NCI-H1436 treated with DMSO at 0.1 percent for 48 hours (cell line): ENCODE measurements around the gene RAB35.

ENCODE experiments used
- DNase-seq: peaks from one replicate; lab custom pipeline; 2025; lab: John Stamatoyannopoulos, UW

RAB35 gene

DNA sequence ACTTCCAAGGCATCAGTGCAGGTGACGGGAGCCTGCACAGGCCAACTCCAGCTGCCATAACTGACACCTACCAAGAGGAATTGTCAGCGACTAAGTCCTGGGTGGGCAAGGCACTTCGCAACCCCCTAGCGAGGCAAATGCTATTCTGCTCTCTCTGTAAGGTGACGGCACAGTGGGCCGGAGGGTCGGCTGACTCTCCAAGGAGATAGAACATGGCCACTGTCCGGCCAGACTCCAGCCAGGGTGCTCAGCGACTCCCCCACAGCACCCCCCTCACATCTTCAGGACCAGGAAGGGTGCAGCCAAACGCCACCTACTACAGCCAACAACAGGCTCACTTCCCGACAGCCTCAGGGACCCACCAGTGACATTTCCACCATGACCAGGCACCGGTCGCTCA, 13.2 kb downstream of the RAB35 start:
- no peak for DNase-seq

DNA sequence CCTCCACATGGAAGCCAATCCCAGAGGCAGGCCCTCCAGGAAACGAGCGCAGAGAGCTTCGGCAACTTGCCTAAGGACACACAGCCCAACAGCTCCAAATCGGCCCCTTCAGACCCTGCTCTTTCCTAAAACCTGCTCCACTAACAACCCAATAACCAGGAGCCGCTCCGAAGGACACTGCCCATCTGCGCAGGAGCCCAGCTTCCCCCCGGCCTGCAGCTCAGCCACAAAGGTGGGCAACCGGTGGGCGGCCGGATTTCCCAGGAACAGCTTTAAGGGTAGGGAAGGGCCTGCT, 13.6 kb downstream of the RAB35 start:
- no peak for DNase-seq

DNA sequence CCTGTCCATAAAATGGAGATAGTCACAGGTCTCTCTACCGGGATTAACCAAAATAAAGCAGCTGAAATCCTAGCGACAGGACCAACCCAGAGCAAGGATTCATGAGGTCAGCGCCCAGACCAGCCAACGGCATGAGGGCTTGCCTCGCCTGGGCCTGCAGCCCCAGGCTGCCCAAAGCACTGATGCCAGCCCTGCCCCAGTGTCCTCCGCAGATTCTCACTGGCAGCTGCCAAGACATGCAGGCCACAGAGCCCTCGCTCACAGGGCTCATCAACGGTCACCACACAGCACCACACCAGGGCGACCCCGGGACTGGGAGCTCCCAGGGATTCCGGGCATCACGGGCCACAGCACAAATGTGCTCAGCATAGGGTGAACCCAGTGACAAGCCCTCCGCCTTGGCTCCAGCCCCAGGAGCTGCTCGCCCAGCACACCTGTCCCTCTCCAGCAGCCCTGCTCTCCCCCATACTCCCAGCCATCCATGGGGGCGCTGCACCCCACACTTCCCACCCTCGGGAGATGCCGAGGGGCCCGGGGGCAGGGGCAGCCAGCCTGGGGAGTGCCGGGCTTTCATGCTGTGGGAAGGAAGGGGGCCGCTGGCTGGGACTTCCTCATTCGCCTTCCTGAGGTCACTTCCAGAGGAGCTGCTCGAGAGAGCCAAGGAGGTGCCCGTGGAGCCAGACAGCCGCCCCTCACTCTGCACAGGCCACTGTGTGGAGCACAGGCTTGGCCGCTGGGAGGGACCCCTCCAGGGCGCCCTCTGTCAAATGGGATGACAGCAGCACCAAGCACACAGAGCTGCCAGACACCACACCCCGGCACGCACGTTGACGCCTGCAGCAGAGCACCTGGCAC, 14.1 kb downstream of the RAB35 start:
- DNase-seq, result no peak

DNA sequence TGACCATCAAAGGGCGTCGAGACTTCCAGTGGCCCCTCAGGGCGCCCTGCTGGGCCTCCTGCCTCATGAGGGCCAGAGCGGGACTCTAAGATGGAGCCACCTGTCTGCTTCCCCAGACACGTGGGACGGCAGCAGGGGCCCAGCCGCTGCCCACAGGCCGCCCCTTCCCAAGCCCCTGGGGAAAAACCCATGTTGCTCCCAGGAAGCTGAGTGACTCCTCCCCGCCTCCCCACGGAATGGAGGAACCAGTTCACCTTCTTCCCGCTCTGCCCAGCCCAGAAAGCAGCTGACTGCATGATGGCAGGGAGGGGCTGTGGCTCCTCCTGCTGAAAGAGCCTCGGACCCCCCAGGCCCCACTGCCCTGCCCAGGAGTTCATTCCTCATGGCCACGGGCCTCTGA, 14.9 kb downstream of the RAB35 start:
- DNase-seq, result no peak

DNA sequence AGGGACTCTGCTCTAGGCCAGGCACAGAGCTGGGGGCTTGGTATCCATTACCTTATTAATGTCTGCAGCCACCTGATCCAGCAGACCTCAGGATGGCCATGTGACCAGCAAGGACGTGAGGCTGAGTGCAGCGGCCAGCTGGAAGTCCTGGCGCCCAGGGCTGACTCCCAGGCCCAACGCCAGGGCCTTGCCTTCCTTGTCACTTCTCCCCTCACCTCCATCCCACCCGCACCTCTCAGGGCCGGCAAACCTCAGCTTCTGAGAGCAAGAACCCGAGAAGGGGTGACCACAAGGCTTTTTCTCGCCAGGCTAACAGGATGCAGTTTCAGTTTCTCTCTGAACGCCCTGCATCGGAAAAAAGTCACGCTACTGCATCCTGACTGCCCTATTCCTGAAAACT, 15.4 kb downstream of the RAB35 start:
- DNase-seq, result no peak

DNA sequence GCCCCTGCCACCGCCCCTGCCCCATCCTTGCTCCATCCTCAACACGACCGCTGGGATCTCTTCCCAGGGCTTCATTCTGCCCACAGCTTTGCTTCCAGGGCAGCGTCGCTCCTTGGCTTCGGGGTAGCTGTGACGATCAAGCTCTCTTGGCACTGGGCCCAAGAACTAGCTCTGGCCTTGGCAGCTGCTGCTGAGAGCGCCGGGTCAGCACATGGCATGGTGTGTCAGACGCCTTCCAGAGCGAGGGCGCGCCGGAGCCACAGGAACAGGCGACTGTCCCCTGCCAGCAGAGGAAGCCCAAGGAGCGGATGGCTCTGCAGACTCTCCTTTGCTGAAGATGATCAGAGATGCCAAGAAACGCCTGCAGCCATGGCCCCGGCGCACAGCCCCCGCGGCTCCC, 15.9 kb downstream of the RAB35 start:
- no peak for DNase-seq

DNA sequence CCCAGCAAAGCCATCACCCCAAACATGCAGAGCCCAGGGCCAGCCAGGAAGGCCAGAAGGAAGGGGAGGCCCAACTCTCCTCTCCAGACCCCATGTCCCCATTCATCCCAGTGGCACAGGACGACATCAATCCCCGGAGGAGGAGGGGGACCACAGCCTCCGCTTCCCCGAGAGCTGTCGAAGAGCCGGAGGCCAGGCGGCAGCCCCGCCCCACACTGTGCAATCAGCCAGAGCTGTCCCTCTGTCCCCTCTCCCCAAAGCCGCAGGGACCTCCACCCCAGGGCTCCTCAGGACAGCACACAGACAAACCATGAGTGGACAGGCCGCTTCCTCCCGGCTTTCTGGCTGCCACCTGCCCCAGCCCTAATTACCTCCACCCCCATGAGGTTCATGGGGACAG, 16.8 kb downstream of the RAB35 start:
- no peak for DNase-seq

DNA sequence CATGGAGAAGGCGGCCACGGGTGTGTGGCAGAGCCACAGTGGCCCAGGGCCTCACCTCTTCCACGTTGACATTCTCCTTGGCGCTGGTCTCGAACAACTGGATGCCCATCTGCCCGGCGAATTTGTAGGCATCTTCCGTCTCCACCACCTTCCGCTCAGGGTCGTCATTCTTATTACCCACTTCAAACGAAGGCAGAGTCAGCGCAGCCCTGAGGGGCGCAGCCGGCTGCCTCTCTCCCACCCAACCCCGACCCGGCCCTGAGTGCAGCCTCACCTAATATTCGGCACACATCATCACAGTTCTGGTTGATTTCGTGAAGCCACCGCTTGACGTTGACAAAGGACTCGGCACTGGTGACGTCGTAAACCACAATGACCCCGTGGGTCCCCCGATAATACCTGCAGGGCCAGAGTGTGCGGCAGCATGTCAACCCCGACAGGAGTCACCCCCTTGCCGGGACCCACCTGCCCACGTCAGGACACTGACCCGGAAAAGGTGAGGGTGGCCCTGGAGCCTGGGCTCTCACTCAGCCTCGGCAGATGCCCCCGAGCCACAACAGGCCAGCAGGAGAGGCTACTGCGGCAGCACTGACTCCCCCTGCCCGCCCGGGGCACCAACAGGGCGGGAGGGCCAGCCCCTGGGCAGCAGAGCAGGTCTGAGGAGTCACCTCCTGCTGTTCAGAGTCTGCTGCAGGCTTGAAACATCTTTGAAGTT, 17.6 kb downstream of the RAB35 start:
- no peak for DNase-seq

DNA sequence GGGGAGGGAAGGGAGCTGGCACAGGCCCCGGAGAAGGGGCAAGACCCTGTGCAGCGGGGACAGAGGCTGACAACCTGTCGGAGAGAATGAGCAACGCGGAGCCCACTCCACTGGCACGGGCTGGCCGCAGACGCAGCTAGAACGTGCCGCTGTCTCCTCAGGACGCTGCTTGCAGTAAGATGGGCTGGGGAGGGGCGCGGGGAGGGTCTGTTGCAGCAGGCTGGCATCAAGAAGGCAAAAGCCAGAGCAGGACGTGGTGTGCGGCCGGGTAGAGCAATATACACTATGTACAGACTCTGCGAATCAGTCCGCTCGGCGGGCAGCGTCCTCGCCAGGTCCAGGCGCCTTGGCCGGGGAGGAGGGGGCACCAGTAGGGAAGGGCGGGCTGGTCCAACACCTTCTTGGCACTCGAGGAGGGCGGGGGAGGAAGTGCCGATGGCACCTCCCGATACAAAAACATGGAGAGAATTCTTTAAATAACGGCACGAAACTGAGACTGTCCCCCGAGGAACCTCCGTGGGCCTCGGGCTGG, 19.8 kb downstream of the RAB35 start:
- no peak for DNase-seq

DNA sequence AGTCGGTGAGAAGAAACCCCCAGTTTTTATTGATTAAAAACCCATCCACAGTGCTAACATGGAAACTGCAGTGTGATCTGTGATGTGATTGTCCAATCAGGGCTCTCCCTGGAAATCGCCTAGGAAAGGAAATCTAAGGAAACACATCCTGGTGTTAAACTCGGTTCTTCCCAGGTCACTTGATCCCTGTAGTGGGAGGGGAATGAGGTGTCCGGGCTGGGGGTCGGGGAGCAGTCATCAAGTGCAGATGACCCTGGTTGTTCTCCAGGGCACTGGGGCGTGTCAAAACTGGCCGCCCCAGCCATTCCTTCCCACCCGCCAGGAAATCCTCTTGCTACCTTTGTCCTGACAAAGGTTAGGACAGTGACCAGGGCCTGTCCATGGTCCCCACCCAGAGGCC, 20.8 kb downstream of the RAB35 start:
- no peak for DNase-seq

DNA sequence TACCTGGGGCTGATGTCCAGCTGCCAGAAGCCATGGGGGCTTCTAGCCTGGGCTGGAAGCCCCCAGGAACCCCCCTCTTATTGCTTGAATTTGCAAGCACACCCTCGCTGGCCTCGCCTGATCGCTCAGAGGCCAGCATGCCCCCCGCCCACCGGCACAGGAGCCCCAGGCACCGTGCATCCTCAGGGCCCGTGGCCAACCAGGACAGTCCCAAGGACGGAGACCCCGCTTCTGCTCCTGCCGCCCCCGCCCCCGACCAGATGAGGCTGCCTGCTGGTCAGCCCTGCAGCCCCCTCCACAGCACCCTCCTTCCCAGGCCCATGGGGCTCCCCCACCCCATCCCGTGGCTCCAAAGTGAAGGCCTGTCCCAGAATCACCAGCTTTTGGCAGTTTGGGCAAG, 21.2 kb downstream of the RAB35 start:
- no peak for DNase-seq

DNA sequence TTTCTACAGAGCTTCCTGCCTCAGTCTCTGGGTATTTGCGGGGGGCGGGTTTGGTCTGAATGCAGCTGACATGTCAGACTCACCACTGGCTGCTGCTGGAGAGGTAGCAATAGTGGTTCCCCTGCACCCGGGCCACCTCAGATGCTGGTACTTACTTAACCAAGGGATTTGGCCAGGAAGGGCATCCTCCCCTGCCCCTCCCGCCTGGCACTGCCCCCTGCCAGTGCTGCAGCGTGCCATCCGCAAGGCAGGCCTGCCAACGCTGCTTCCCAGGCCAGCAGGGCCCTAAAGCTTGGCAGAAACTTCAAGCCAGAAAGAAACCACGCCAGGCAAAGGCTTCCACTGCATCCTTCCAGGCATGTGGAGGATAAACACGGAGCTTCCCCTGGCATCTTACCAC, 22.1 kb downstream of the RAB35 start:
- DNase-seq, result no peak

DNA sequence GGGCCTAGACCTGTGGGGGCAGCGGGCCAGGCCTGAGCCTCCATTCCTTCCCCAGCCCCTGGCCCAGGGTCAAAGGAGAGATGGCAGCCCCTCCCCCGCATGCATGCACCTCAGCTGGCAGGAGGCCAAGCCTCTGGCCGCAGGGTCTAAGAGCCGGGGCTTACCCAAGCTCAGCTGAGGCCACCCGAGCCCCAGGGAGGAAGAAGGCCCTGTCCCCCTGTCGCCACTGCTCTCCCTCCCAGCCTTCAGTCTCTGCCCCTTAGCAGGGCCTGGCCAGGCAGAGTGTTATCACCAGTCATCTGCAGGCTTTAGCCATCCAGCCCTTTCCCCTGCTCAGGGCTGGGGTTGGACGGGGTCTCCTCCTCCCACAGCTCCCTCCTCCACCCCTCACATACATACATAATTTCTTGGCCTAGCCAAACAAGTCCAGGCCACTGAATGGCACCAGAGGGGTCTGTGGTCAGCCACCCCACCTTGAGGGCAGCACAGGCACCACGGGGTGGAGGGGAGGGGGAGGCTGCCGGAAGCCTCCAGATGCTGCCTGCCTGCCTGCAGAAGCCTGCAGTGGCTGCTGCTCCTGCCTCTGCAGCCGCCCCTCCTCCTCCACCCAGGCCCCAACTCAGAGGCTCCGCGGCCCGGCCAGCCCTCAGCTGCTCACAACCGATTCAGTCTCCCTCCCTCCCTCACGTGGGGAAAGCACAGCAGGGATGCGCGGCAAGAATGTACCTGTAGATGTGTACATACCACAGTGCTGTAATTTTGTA, 22.8 kb downstream of the RAB35 start:
- DNase-seq, result no peak

DNA sequence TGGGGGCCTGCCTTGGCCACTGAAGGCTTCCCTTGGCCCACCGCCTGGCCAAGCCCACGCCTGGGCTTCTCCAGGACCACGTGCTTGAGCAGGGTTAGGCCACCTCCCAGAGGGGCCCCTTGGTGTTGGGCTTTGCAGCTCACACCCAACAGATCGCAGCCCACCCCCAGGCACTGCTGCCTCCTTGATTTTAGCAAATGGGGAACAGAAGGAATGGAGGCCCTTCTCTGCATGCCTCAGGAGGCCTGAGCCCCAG, 23.3 kb downstream of the RAB35 start:
- DNase-seq, result no peak

DNA sequence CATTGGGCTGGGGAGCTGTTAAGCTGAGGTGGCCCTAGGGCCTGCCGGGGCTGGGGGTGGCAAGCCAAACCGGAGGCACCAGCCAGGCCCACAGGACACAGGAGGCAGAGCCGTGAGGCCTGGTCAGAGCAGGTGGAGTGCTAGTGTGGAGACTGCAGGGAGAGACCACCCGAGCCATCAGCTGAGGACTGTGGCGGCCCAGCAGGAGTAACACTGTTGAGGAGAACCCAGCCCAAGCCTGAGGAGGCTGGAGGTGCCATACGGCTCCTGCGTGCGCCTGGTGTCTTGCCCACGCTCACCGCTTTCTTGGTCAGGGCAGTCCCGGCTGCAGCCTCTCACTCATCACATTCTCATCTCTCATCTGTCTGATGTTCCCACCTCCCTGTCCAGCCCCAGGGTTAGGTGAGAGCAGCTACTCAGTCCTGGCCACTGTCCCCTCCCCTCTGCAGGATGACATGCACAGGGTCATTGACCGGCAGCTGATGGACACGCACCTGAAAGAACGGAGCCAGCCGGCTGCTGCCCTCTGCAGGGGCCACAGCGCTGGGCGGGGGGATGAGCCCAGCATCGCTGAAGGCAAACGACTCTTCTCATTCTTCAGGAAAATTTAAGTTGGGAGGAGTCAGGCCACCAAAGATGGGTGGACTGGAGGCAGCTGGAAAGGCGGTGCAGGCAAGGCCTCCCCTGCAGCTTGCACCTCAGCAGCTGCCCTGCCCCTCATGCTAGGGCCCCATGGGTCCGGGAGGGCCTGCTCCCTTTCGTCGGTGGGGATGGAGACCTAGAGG, 23.8 kb downstream of the RAB35 start:
- no peak for DNase-seq

DNA sequence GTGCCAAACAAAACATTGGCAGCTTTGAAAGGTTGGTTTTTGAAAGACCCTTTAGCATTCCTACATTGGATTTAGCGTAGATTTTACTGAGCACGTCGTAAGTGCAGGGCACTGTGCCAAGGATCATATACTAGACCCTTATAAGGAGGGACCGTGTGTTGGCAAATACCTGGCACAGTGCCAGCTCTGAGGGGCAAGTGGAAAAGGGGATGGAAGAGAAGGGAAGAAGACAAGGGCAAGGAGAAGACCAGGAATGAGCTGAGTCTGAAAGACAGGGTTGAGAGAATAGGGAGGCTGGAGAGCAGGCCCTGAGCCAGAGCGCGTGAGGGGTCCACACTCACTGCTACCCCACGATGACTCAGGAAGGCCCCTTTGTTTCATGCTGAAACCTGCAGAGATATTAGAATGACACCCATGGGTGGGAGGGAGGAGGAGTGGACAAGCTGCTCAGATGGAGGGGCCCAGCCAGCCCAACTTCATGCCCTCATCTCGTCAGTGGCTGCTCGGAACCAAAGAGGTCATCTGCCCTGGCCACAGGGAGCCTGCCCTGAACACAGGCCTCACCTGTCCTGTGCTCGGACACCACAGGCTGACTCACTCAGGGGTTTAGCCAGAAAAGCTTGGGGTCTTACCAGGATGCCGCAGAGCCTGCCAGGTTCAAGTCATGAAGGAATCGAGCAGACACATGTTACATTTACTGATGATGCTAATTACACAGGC, 25.0 kb downstream of the RAB35 start:
- DNase-seq, result no peak

DNA sequence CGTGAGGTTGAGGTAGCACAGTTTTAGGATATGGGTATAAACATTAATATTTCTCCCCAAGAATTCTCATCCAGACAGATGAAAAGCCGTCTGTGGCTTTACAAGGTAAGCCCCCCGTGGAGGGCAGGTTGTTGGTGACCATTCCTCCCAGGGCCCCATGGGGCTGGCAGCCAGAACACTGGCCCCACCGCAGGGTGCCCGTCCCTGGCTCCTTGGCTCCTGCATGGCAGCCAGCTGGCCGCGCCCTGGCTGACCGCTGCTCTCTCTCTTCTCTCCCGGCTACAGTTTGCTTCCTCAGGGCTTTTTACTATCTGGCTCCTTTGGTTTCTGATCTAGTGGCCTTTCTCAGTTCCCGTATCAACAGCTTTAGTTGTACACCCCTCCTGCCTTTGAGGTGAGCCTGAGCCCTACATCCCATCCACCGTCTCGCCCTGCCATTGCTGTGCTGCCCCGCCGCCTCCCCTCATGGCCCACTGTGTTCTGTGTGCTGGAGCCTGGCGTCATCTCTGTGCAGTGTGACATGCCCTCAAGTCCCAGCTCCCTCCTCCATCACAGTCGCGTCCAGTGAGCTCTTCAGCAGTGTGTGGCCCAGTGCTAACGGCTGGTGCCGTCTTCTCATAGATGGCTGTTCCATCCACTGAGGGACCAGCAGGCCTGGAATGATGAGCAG, 25.8 kb downstream of the RAB35 start:
- DNase-seq, result no peak

DNA sequence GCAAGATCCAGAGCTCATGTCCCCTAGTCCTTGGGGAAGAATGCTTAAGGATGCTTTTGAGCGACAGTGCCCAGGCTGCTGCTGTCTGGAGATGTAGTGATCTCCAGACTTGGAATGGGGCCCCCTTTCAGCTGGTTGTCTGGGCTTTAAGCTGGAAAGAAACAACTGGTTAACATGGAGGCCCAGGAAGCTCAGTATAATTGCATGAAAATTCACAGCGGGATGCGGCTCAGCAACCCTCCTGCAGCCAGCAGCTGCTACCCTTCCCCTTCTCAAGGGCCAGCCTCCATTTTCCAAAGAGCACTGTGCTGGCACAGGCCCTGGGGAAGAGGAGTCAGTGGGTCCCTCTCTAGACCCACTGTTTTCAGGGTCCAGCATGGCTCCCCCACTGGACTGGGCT, 26.3 kb downstream of the RAB35 start:
- no peak for DNase-seq

DNA sequence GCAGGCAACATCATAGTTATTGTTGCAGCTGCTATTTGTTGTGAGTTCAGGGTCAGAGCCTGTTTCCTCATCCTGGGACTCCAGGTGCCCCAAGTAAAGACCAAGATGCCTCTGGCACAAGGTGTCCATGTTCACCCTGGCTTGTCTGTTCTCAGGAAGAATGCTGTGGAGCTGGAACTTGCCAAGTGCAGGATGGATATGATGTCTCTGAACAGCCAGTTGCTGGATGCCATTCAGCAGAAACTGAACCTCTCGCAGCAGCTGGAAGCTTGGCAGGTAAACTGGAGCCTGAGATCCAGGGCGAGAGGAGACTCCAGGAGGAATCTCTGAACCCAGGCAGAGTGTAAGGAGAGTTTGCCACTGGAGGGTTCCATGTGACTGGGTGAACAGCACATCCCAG, 26.8 kb downstream of the RAB35 start:
- DNase-seq, result no peak

DNA sequence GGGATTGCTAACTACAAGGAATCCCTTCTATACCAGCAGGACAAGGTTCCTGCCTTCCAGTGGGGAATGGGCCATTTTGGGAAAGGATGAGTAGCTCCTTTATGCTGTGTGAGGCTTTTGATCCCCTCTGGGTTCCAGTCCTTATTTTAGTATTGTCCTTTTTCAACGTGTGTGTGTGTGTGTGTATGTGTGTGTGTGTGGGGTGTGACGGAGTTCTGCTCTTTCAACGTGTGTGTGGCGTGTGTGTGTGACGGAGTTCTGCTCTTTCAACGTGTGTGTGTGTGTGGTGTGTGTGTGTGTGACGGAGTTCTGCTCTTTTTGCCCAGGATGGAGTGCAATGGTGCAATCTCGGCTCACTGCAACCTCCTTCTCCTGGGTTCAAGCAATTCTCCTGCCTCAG, 27.4 kb downstream of the RAB35 start:
- no peak for DNase-seq
